Fibroblast of lung (primary cell): Measurements from ENCODE around the gene MYRIP.

Experiments
- EZH2 ChIP-seq: IDR thresholded peaks from 2 replicates; pipeline ENCODE4 v1.5.1; 2012; ENCODE audit warnings: low read length, control low read depth, mild to moderate bottlenecking; ENCODE audit errors: missing control alignments
- TF ChIP-seq, protein P1 (sequence below), 2 donors: IDR thresholded peaks in 1 of 2; conservative IDR thresholded peaks in 1 of 2; 1 replicate in 1 of 2; 2 replicates in 1 of 2; pipeline ENCODE4 v1.5.1; 2011 to 2012; ENCODE audit warnings: low read length in 2 of 2, control low read depth in 1 of 2, inconsistent platforms in 1 of 2, low read depth in 1 of 2, mild to moderate bottlenecking in 1 of 2

DNA sequence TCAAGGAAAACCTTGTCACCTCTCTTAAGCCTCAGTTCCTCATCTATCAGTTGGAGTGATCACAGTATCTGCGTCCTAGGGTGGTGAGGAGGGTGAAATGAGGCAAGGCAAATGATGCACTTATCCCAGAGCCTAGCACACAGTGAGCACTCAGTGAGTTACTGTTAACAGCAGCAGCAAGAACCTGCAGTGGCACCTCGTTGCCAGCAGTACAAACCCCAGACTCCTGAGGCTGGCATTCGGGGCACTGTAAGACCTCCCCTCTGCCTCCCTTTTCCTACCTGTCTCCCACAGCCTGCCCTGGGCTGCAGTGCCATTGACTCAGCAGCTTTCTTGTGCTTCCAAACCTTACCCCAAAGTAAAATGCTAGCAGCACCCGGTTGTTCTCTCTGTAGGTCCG, 417.2 kb downstream of the MYRIP start:
- TF ChIP-seq, protein P1, sequence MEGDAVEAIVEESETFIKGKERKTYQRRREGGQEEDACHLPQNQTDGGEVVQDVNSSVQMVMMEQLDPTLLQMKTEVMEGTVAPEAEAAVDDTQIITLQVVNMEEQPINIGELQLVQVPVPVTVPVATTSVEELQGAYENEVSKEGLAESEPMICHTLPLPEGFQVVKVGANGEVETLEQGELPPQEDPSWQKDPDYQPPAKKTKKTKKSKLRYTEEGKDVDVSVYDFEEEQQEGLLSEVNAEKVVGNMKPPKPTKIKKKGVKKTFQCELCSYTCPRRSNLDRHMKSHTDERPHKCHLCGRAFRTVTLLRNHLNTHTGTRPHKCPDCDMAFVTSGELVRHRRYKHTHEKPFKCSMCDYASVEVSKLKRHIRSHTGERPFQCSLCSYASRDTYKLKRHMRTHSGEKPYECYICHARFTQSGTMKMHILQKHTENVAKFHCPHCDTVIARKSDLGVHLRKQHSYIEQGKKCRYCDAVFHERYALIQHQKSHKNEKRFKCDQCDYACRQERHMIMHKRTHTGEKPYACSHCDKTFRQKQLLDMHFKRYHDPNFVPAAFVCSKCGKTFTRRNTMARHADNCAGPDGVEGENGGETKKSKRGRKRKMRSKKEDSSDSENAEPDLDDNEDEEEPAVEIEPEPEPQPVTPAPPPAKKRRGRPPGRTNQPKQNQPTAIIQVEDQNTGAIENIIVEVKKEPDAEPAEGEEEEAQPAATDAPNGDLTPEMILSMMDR (conservative IDR thresholded peaks at IDR 0.05 in 1 of 2, IDR thresholded peaks at IDR 0.05 in 1 of 2; ENCODE audit: low read depth in 1 of 2, low read length in 2 of 2): no peak
- no peak for TF ChIP-seq EZH2
